Neural progenitor cell (in vitro differentiated cells): ENCODE data around the gene TTC38. TPM values are rescaled to one million over a fixed set of nuclear protein-coding genes. Genes with fewer than 3 reads are reported as not detected.

Source experiments
- DNase-seq: peaks from one replicate; pipeline ENCODE4 v3.0.0-alpha.2; 2016; ENCODE audit warnings: low spot score
- H2AFZ ChIP-seq: fragments of 200-600 bp; sonication (generic); replicated peaks from 2 replicates; pipeline ENCODE4 v1.6.1; 2016; ENCODE audit warnings: antibody characterized with exemption
- H3F3A ChIP-seq: fragments of 200-600 bp; sonication (generic); 2 replicates; pipeline ENCODE4 v1.6.1; 2016; ENCODE audit warnings: antibody characterized with exemption, low read depth
- H3K27ac ChIP-seq: fragments of 200-600 bp; sonication (generic); 2 replicates; pipeline ENCODE4 v1.5.1; 2016; ENCODE audit warnings: mild to moderate bottlenecking
- H3K27me3 ChIP-seq: fragments of 200-600 bp; sonication (generic); 2 replicates; pipeline ENCODE4 v1.6.1; 2016; ENCODE audit warnings: mild to moderate bottlenecking, moderate library complexity
- H3K36me3 ChIP-seq: fragments of 200-600 bp; sonication (generic); 2 replicates; pipeline ENCODE4 v1.5.1; 2016
- H3K4me1 ChIP-seq: fragments of 200-600 bp; sonication (generic); 2 replicates; pipeline ENCODE4 v1.6.1; 2016; ENCODE audit warnings: mixed run types
- H3K4me2 ChIP-seq: fragments of 200-600 bp; sonication (generic); 2 replicates; pipeline ENCODE4 v1.6.1; 2016
- H3K4me3 ChIP-seq: fragments of 200-600 bp; sonication (generic); 2 replicates; pipeline ENCODE4 v1.5.1; 2016
- H3K79me2 ChIP-seq: fragments of 200-600 bp; sonication (generic); 2 replicates; pipeline ENCODE4 v1.6.1; 2016; ENCODE audit warnings: low read depth
- H3K9ac ChIP-seq: fragments of 200-600 bp; sonication (generic); 2 replicates; pipeline ENCODE4 v1.6.1; 2016
- H3K9me3 ChIP-seq: fragments of 200-600 bp; sonication (generic); 2 replicates; pipeline ENCODE4 v1.5.1; 2016; ENCODE audit warnings: low read depth
- H4K20me1 ChIP-seq: fragments of 200-600 bp; sonication (generic); 2 replicates; pipeline ENCODE4 v1.6.1; 2016; ENCODE audit warnings: low read depth
- H3K27ac Mint-ChIP-seq: 3 replicates; pipeline ENCODE4 v1.8.0; 2021; ENCODE audit warnings: mixed read lengths
- H3K27me3 Mint-ChIP-seq: 2 replicates; pipeline ENCODE4 v1.8.0; 2022; ENCODE audit warnings: low read depth, mild to moderate bottlenecking, inconsistent platforms, moderate library complexity, mixed read lengths; ENCODE audit not compliant: insufficient read depth
- H3K36me3 Mint-ChIP-seq: 3 replicates; pipeline ENCODE4 v1.8.0; 2021; ENCODE audit warnings: mixed read lengths
- H3K4me1 Mint-ChIP-seq: 3 replicates; pipeline ENCODE4 v1.8.0; 2021; ENCODE audit warnings: mixed read lengths
- H3K4me3 Mint-ChIP-seq: 3 replicates; pipeline ENCODE4 v1.8.0; 2021; ENCODE audit warnings: mild to moderate bottlenecking, moderate library complexity, mixed read lengths
- H3K9me3 Mint-ChIP-seq: 3 replicates; pipeline ENCODE4 v1.8.0; 2020; ENCODE audit warnings: mixed read lengths
- CTCF ChIP-seq: fragments of 200-600 bp; sonication (generic); IDR thresholded peaks from 2 replicates; pipeline ENCODE4 v1.5.1; 2017; ENCODE audit warnings: antibody characterized with exemption, mild to moderate bottlenecking
- EZH2 ChIP-seq: fragments of 200-600 bp; sonication (generic); IDR thresholded peaks from 2 replicates; pipeline ENCODE4 v1.6.1; 2017; ENCODE audit warnings: antibody characterized with exemption, mild to moderate bottlenecking, moderate library complexity
- EZH2phosphoT487 ChIP-seq: fragments of 200-600 bp; sonication (generic); IDR thresholded peaks from 2 replicates; pipeline ENCODE4 v1.6.1; 2017; ENCODE audit warnings: antibody characterized with exemption
- total RNA-seq: library from RNA; depleted of rRNA; stranded (reverse); fragments of >200 nt; gene quantifications from 2 replicates; pipeline ENCODE4 v1.2.3, GENCODE V29; 2015; ENCODE audit warnings: low replicate concordance

TTC38 gene
- total RNA-seq, 1 donor from 2014 or later: 41.0 TPM

- no peak for TF ChIP-seq CTCF
- no peak for TF ChIP-seq EZH2
- TF ChIP-seq EZH2phosphoT487: no peak
- Histone ChIP-seq H3K4me2 (no peak overlapping the region), H3K27ac (no peak overlapping the region), H3K4me1 (no peaks in the 10 kb centered on the region), H3K9me3 (no peaks in the 10 kb centered on the region), H2AFZ (no peak overlapping the region), H4K20me1 (no peaks in the 10 kb centered on the region), H3K79me2 (no peaks in the 10 kb centered on the region), H3F3A (no peaks in the 10 kb centered on the region), H3K4me3 (no peak overlapping the region), H3K36me3 (no peaks in the 10 kb centered on the region), H3K27me3 (no peaks in the 10 kb centered on the region), H3K9ac (no peak overlapping the region)
- Mint-ChIP-seq H3K4me3 (no peak overlapping the region), H3K27ac (no peak overlapping the region), H3K4me1 (no peaks in the 10 kb centered on the region), H3K9me3 (no peaks in the 10 kb centered on the region), H3K36me3 (no peaks in the 10 kb centered on the region), H3K27me3 (no peaks in the 10 kb centered on the region)
- DNase-seq: no peak
These were observed 29.3 kb upstream of the TTC38 start for GRCh38 chr22:46238541-46238940.

GRCh38 chr22:46239261-46240048 lies 28.4 kb upstream of the TTC38 start:
- Mint-ChIP-seq H3K27me3 (peaks cover 2% of the 10 kb centered on the region), H3K4me3 (no peak overlapping the region), H3K4me1 (no peaks in the 10 kb centered on the region), H3K9me3 (no peaks in the 10 kb centered on the region), H3K27ac (peak overlapping the region; percentile 39), H3K36me3 (peaks cover 5% of the 10 kb centered on the region)
- no peak overlapping the region for H3K4me3 ChIP-seq
- no peaks in the 10 kb centered on the region for H4K20me1 ChIP-seq
- H3F3A ChIP-seq: no peaks in the 10 kb centered on the region
- no peaks in the 10 kb centered on the region for H3K79me2 ChIP-seq
- no peak overlapping the region for H3K4me2 ChIP-seq
- no peak overlapping the region for H3K9ac ChIP-seq
- no peaks in the 10 kb centered on the region for H3K36me3 ChIP-seq
- H3K27ac ChIP-seq: no peak overlapping the region
- TF ChIP-seq EZH2 (no peak), EZH2phosphoT487 (no peak), CTCF (no peak)
- H3K4me1 ChIP-seq: no peaks in the 10 kb centered on the region
- H2AFZ ChIP-seq: no peak overlapping the region
- no peaks in the 10 kb centered on the region for H3K27me3 ChIP-seq
- H3K9me3 ChIP-seq: no peaks in the 10 kb centered on the region
- no peak for DNase-seq

GRCh38 chr22:46240073-46240472 lies 27.7 kb upstream of the TTC38 start:
- H3K36me3 ChIP-seq: no peaks in the 10 kb centered on the region
- TF ChIP-seq EZH2phosphoT487 (no peak), CTCF (no peak), EZH2 (no peak)
- peaks cover 2% of the 10 kb centered on the region for H3K27me3 Mint-ChIP-seq
- no peak overlapping the region for H3K27ac Mint-ChIP-seq
- H3K4me2 ChIP-seq: no peak overlapping the region
- no peak for DNase-seq
- no peaks in the 10 kb centered on the region for H3K4me1 ChIP-seq
- no peaks in the 10 kb centered on the region for H3K27me3 ChIP-seq
- H4K20me1 ChIP-seq: no peaks in the 10 kb centered on the region
- no peaks in the 10 kb centered on the region for H3F3A ChIP-seq
- H3K4me3 ChIP-seq: no peak overlapping the region
- peaks cover 5% of the 10 kb centered on the region for H3K36me3 Mint-ChIP-seq
- no peaks in the 10 kb centered on the region for H3K9me3 ChIP-seq
- H3K9me3 Mint-ChIP-seq: no peaks in the 10 kb centered on the region
- H3K4me3 Mint-ChIP-seq: no peak overlapping the region
- H3K79me2 ChIP-seq: no peaks in the 10 kb centered on the region
- H3K27ac ChIP-seq: no peak overlapping the region
- no peak overlapping the region for H2AFZ ChIP-seq
- no peak overlapping the region for H3K9ac ChIP-seq
- H3K4me1 Mint-ChIP-seq: no peaks in the 10 kb centered on the region
